HCT116 (cell line): ENCODE measurements around the gene AQP6. TPM values are rescaled to one million over a fixed set of nuclear protein-coding genes. Genes with fewer than 3 reads are reported as not detected.
"Not testable (repeated sequence)": the region's sequence is repeated elsewhere in the genome, so short reads cannot be mapped to it uniquely, and the experiment has no call there.

ENCODE experiments used
- ATAC-seq: fragments of 200-7000 bp; cut with Tn5 transposase; 2 replicates; pipeline ENCODE4 v1.9.1; 2020; ENCODE audit warnings: mild to moderate bottlenecking, moderate library complexity
- BruUV-seq: library from RNA; stranded (reverse); fragments of 400-500 nt; replicated peaks from 2 replicates; lab custom pipeline; 2021; lab: Mats Ljungman, UMichigan
- CTCF ChIA-PET: fragments of 300-600 bp; sonication (Branson Sonifier 250); formaldehyde crosslinking; loops from one replicate; lab custom pipeline; 2021; ENCODE audit warnings: antibody characterized with exemption; lab: Charles Lee
- POLR2A ChIA-PET: fragments of 300-600, 350-600 bp; sonication (Branson Sonifier 250); formaldehyde crosslinking; loops from one replicate; lab custom pipeline; 2021; ENCODE audit warnings: antibody characterized with exemption; lab: Charles Lee
- RAD21 ChIA-PET, 2 experiments: fragments of 300-600 bp; sonication (Branson Sonifier 250); formaldehyde crosslinking; loops; one replicate each; lab custom pipeline; 2023; ENCODE audit warnings: low total read pairs in 2 of 2; ENCODE audit not compliant: uncharacterized antibody in 2 of 2, unreplicated experiment in 2 of 2, low non-redundant PET in 1 of 2; lab: Charles Lee
- DNase-seq: peaks from one replicate; pipeline ENCODE4 v3.0.0-alpha.2; 2010; ENCODE audit warnings: low read depth, low spot score
- H2AFZ ChIP-seq: fragments of 200-600 bp; shearing (Covaris generic), sonication (generic); 2 replicates; pipeline ENCODE4 v1.6.1; 2017; ENCODE audit warnings: low read depth, mixed run types, mixed read lengths, antibody characterized with exemption, low read length; ENCODE audit not compliant: poor library complexity, severe bottlenecking
- H3K27ac ChIP-seq: 2 replicates; pipeline ENCODE4 v1.5.1; 2012; ENCODE audit warnings: low read depth, low read length
- H3K27me3 ChIP-seq: fragments of 200-600 bp; sonication (generic); 2 replicates; pipeline ENCODE4 v1.6.1; 2016; ENCODE audit warnings: mixed run types, low read length, mixed read lengths; ENCODE audit not compliant: insufficient read depth
- H3K36me3 ChIP-seq, 2 experiments: fragments of 200-500 bp in 1 of 2; fragments of 200-600 bp in 1 of 2; sonication (Bioruptor generic) in 1 of 2; sonication (generic) in 1 of 2; 2 replicates each; pipeline versions ENCODE4 v1.5.1 to v1.6.1; 2014 to 2016; ENCODE audit warnings: low read length in 2 of 2, inconsistent platforms in 1 of 2, mixed read lengths in 1 of 2, mixed run types in 1 of 2; ENCODE audit not compliant: insufficient read depth in 2 of 2, control insufficient read depth in 1 of 2
- H3K4me1 ChIP-seq, 2 experiments: fragments of 200-600 bp in 1 of 2; sonication (generic) in 1 of 2; 2 replicates each; pipeline versions ENCODE4 v1.5.1 to v1.6.1; 2012 to 2017; ENCODE audit warnings: low read length in 2 of 2, inconsistent platforms in 1 of 2, mild to moderate bottlenecking in 1 of 2, mixed read lengths in 1 of 2, mixed run types in 1 of 2, moderate library complexity in 1 of 2; ENCODE audit not compliant: insufficient read depth in 2 of 2, control insufficient read depth in 1 of 2
- H3K4me2 ChIP-seq: fragments of 200-600 bp; sonication (generic); 2 replicates; pipeline ENCODE4 v1.6.1; 2017; ENCODE audit warnings: mixed run types, low read length, mixed read lengths
- H3K4me3 ChIP-seq, 2 experiments: fragments of 200-600 bp in 1 of 2; sonication (generic) in 1 of 2; replicated peaks in 1 of 2; 2 replicates each; pipeline ENCODE4 v1.5.1; 2011 to 2016; ENCODE audit warnings: low read length in 2 of 2, control low read depth in 1 of 2, low read depth in 1 of 2, mild to moderate bottlenecking in 1 of 2, mixed read lengths in 1 of 2, mixed run types in 1 of 2
- H3K79me2 ChIP-seq: fragments of 200-600 bp; sonication (generic); 2 replicates; pipeline ENCODE4 v1.6.1; 2017; ENCODE audit warnings: mild to moderate bottlenecking, mixed run types, low read length, moderate library complexity, mixed read lengths; ENCODE audit not compliant: insufficient read depth
- H3K9ac ChIP-seq: fragments of 200-600 bp; sonication (generic); 2 replicates; pipeline ENCODE4 v1.6.1; 2016; ENCODE audit warnings: low read length, mixed read lengths
- H3K9me2 ChIP-seq: fragments of 200-600 bp; sonication (generic), shearing (Covaris generic); 2 replicates; pipeline ENCODE4 v1.6.1; 2017; ENCODE audit warnings: mixed run types, mild to moderate bottlenecking, moderate library complexity; ENCODE audit not compliant: insufficient read depth
- H3K9me3 ChIP-seq, 2 experiments: fragments of 200-500 bp in 1 of 2; fragments of 200-600 bp in 1 of 2; sonication (Bioruptor generic) in 1 of 2; sonication (generic) in 1 of 2; 2 replicates each; pipeline ENCODE4 v1.6.1; 2014 to 2017; ENCODE audit warnings: low read length in 2 of 2, mixed read lengths in 2 of 2, inconsistent platforms in 1 of 2, low read depth in 1 of 2, mild to moderate bottlenecking in 1 of 2, mixed run types in 1 of 2, moderate library complexity in 1 of 2; ENCODE audit not compliant: control insufficient read depth in 1 of 2, insufficient read depth in 1 of 2
- H4K20me1 ChIP-seq: fragments of 200-600 bp; sonication (generic), shearing (Covaris generic); 2 replicates; pipeline ENCODE4 v1.6.1; 2017; ENCODE audit warnings: mixed run types, mild to moderate bottlenecking, moderate library complexity; ENCODE audit not compliant: insufficient read depth
- ATF3 ChIP-seq: IDR thresholded peaks from 2 replicates; pipeline ENCODE4 v1.6.1; 2012
- CBX3 ChIP-seq: IDR thresholded peaks from 2 replicates; pipeline ENCODE4 v1.6.1; 2012; ENCODE audit warnings: low read depth
- CTCF ChIP-seq, 3 experiments: fragments of 200-600 bp in 1 of 3; sonication (generic) in 1 of 3; IDR thresholded peaks in 2 of 3; conservative IDR thresholded peaks in 1 of 3; 2 replicates each; pipeline ENCODE4 v1.5.1; 2012 to 2017; ENCODE audit warnings: low read depth in 2 of 3, low read length in 2 of 3, antibody characterized with exemption in 1 of 3, borderline replicate concordance in 1 of 3, control low read depth in 1 of 3, mild to moderate bottlenecking in 1 of 3, mixed read lengths in 1 of 3, mixed run types in 1 of 3, moderate library complexity in 1 of 3; ENCODE audit not compliant: insufficient read depth in 1 of 3
- FOSL1 ChIP-seq: IDR thresholded peaks from 2 replicates; pipeline ENCODE4 v1.6.1; 2012; ENCODE audit warnings: low read depth
- JUND ChIP-seq: IDR thresholded peaks from 2 replicates; pipeline ENCODE4 v1.6.1; 2012
- RAD21 ChIP-seq: IDR thresholded peaks from 2 replicates; pipeline ENCODE4 v1.6.1; 2012; ENCODE audit warnings: low read depth, mild to moderate bottlenecking
- REST ChIP-seq: IDR thresholded peaks from 2 replicates; pipeline ENCODE4 v1.6.1; 2012; ENCODE audit warnings: low read depth
- SP1 ChIP-seq: IDR thresholded peaks from 2 replicates; pipeline ENCODE4 v1.6.1; 2012; ENCODE audit warnings: low read depth
- YY1 ChIP-seq: IDR thresholded peaks from 2 replicates; pipeline ENCODE4 v1.6.1; 2011; ENCODE audit warnings: low read length, low read depth, moderate library complexity, mild to moderate bottlenecking; ENCODE audit not compliant: insufficient replicate concordance; ENCODE audit errors: extremely low read depth
- intact Hi-C: fragments of 100-400 bp; cut with micrococcal nuclease; formaldehyde crosslinking; loops from 2 replicates; pipeline ENCODE4 v1.10.0; 2022
- total RNA-seq: library from RNA; stranded (reverse); gene quantifications from one replicate; pipeline ENCODE4 v1.2.1, GENCODE V29; 2021; ENCODE audit not compliant: unreplicated experiment

AQP6 gene
- total RNA-seq, 1 experiment from 2014 or later: not detected

- RAD21 ChIA-PET: no interaction called here
- H3K27ac ChIP-seq: no peak overlapping the region
- intact Hi-C loops: no loop called here
- H3K79me2 ChIP-seq: peaks cover 6% of the 10 kb centered on the region; the same call in 1 of the 2 replicates
- no peaks in the 10 kb centered on the region for H3K27me3 ChIP-seq
- no peak overlapping the region for H3K4me2 ChIP-seq
- H3K9ac ChIP-seq: no peak overlapping the region
- peaks cover 33 to 54% of the 10 kb centered on the region in 2 experiments for H3K36me3 ChIP-seq
- no peaks in the 10 kb centered on the region for H3K4me1 ChIP-seq
- no TSS peak for BruUV-seq
- no peak for DNase-seq
- CTCF ChIA-PET: no interaction called here
- no peak overlapping the region for H3K4me3 ChIP-seq
- ATAC-seq: no peak
- no peaks in the 10 kb centered on the region for H4K20me1 ChIP-seq
- H2AFZ ChIP-seq: no peak overlapping the region
- TF ChIP-seq CTCF (IDR thresholded peaks at IDR 0.05 in 2 of 3, conservative IDR thresholded peaks at IDR 0.05 in 1 of 3; ENCODE audit: borderline replicate concordance in 1 of 3, insufficient read depth in 1 of 3, low read depth in 2 of 3, low read length in 2 of 3) (no peak), FOSL1 (no peak), RAD21 (no peak), REST (no peak), JUND (no peak), YY1 (no peak), SP1 (no peak), CBX3 (no peak), ATF3 (no peak)
- POLR2A ChIA-PET: no interaction called here
- no peaks in the 10 kb centered on the region for H3K9me2 ChIP-seq
- no peaks in the 10 kb centered on the region for H3K9me3 ChIP-seq
Observed at GRCh38 chr12:49987625-49988303, 15.0 kb downstream of the AQP6 start.

GRCh38 chr12:49989400-49989799 is 16.7 kb downstream of the AQP6 start:
- DNase-seq, H3K27me3 ChIP-seq, intact Hi-C loops, H3K9me3 ChIP-seq, H4K20me1 ChIP-seq, H3K79me2 ChIP-seq, H3K9me2 ChIP-seq, H2AFZ ChIP-seq, H3K4me3 ChIP-seq, H3K4me2 ChIP-seq, H3K4me1 ChIP-seq, H3K9ac ChIP-seq, H3K27ac ChIP-seq, RAD21 ChIA-PET, CTCF ChIA-PET, ATAC-seq: not testable (repeated sequence)
- BruUV-seq: TSS peak; percentile 43
- H3K36me3 ChIP-seq: peaks cover 39 to 68% of the 10 kb centered on the region in 2 experiments
- POLR2A ChIA-PET: interaction anchor here (0.6 kb wide), 1 partner anchor 95 kb away, joined by 3 read pairs; the partner anchor contains the start of gene SMARCD1
